Panc1 (cell line): Measurements from ENCODE around the gene STK32C. TPM values are rescaled to one million over a fixed set of nuclear protein-coding genes. Genes with fewer than 3 reads are reported as not detected.

Experiments
- ATAC-seq: fragments of 200-7000 bp; cut with Tn5 transposase; 2 replicates; pipeline ENCODE4 v1.9.1; 2020; ENCODE audit warnings: mild to moderate bottlenecking, moderate library complexity
- BruUV-seq: library from RNA; stranded (reverse); fragments of 400-500 nt; replicated peaks from 2 replicates; lab custom pipeline; 2021; lab: Mats Ljungman, UMichigan
- CTCF ChIA-PET: fragments of 300-600 bp; sonication (Branson Sonifier 250); formaldehyde crosslinking; loops from one replicate; lab custom pipeline; 2022; ENCODE audit warnings: antibody characterized with exemption; lab: Charles Lee
- POLR2A ChIA-PET: fragments of 300-600 bp; sonication (Branson Sonifier 250); formaldehyde crosslinking; loops from one replicate; lab custom pipeline; 2022; ENCODE audit warnings: antibody characterized with exemption; lab: Charles Lee
- DNase-seq: peaks from one replicate; pipeline ENCODE4 v3.0.0-alpha.2; 2010; ENCODE audit warnings: low read depth, low spot score
- H3K27ac ChIP-seq: 2 replicates; pipeline ENCODE4 v1.5.1; 2011; ENCODE audit warnings: mild to moderate bottlenecking, low read length, inconsistent platforms
- H3K27me3 ChIP-seq: fragments of 200-500 bp; sonication (Bioruptor generic); 2 replicates; pipeline ENCODE4 v1.6.0; 2014; ENCODE audit warnings: low read length, inconsistent platforms; ENCODE audit not compliant: control insufficient read depth, insufficient read depth
- H3K36me3 ChIP-seq: fragments of 200-500 bp; sonication (Bioruptor generic); 2 replicates; pipeline ENCODE4 v1.5.1; 2014; ENCODE audit warnings: inconsistent platforms, mild to moderate bottlenecking, low read length, moderate library complexity; ENCODE audit not compliant: control insufficient read depth, insufficient read depth
- H3K4me1 ChIP-seq: 2 replicates; pipeline ENCODE4 v1.5.1; 2011; ENCODE audit warnings: inconsistent platforms, mild to moderate bottlenecking, low read length, moderate library complexity; ENCODE audit not compliant: control insufficient read depth, insufficient read depth
- H3K4me3 ChIP-seq, 2 experiments: 2 replicates each; pipeline ENCODE4 v1.5.1; 2011 to 2012; ENCODE audit warnings: low read depth in 2 of 2, low read length in 2 of 2, mild to moderate bottlenecking in 2 of 2, inconsistent platforms in 1 of 2, moderate library complexity in 1 of 2
- H3K9me3 ChIP-seq: fragments of 200-500 bp; sonication (Bioruptor generic); 2 replicates; pipeline ENCODE4 v1.5.1; 2014; ENCODE audit warnings: low read depth, mild to moderate bottlenecking, inconsistent platforms, low read length, moderate library complexity; ENCODE audit not compliant: control insufficient read depth, insufficient read depth
- CTCF ChIP-seq: fragments of 450-650 bp; IDR thresholded peaks from 2 replicates; pipeline ENCODE4 v1.5.1; 2017; ENCODE audit warnings: mild to moderate bottlenecking
- POLR2AphosphoS5 ChIP-seq: IDR thresholded peaks from 2 replicates; pipeline ENCODE4 v1.6.1; 2012; ENCODE audit warnings: mild to moderate bottlenecking, low read depth, low read length, moderate library complexity
- REST ChIP-seq, 2 experiments: IDR thresholded peaks; 2 replicates each; pipeline ENCODE4 v1.6.1; 2011 to 2012; ENCODE audit warnings: low read depth in 2 of 2, control low read depth in 1 of 2, low read length in 1 of 2, mild to moderate bottlenecking in 1 of 2, moderate library complexity in 1 of 2; ENCODE audit not compliant: insufficient read depth in 1 of 2
- SIN3A ChIP-seq: IDR thresholded peaks from 2 replicates; pipeline ENCODE4 v1.6.1; 2012; ENCODE audit warnings: low read depth, mild to moderate bottlenecking, low read length, moderate library complexity, borderline replicate concordance; ENCODE audit not compliant: insufficient read depth
- TCF7L2 ChIP-seq: IDR thresholded peaks from 2 replicates; pipeline ENCODE4 v1.6.1; 2011; ENCODE audit warnings: mild to moderate bottlenecking, low read depth, low read length, inconsistent platforms
- in situ Hi-C: cut with HindIII; loops from 2 replicates; pipeline ENCODE4 v1.10.0; 2016; ENCODE audit warnings: low sequenced_read_pairs, low pct_unique_long_range_greater_than_20kb
- intact Hi-C: fragments of 100-400 bp; cut with micrococcal nuclease; formaldehyde crosslinking; loops from one replicate; pipeline ENCODE4 v1.10.0; 2022; ENCODE audit not compliant: unreplicated experiment
- total RNA-seq: library from RNA; stranded (reverse); gene quantifications from one replicate; pipeline ENCODE4 v1.2.1, GENCODE V29; 2021; ENCODE audit not compliant: unreplicated experiment

Gene STK32C
- total RNA-seq, 1 experiment from 2014 or later = 53.7 TPM

- no peak overlapping the region for H3K27ac ChIP-seq
- CTCF ChIA-PET = no interaction called here
- in situ Hi-C loops = no loop called here
Observed at GRCh38 chr10:132291826-132292225, 15.9 kb downstream of the STK32C start.

GRCh38 chr10:132290631-132291030, 17.1 kb downstream of the STK32C start:
- intact Hi-C loops = no loop called here
- H3K4me1 ChIP-seq = no peaks in the 10 kb centered on the region
- no peak overlapping the region for H3K27ac ChIP-seq
- no peak for DNase-seq
- no TSS peak for BruUV-seq
- ChIA-PET CTCF (no interaction called here), POLR2A (no interaction called here)
- no peak for ATAC-seq
- TF ChIP-seq CTCF (no peak), REST (IDR thresholded peaks at IDR 0.05; ENCODE audit: insufficient read depth in 1 of 2, low read depth in 2 of 2, low read length in 1 of 2) (no peak), SIN3A (no peak), TCF7L2 (no peak)
- peaks cover 5% of the 10 kb centered on the region; the same call in 1 of the 2 replicates for H3K9me3 ChIP-seq
- in situ Hi-C loops = no loop called here
- no peaks in the 10 kb centered on the region for H3K36me3 ChIP-seq
- no peak overlapping the region for H3K4me3 ChIP-seq
- no peaks in the 10 kb centered on the region; the same call in 1 of the 2 replicates for H3K27me3 ChIP-seq

More at GRCh38 chr10:132291826-132292225, 15.9 kb downstream of the STK32C start:
- ATAC-seq = no peak
- H3K9me3 ChIP-seq = peaks cover 5% of the 10 kb centered on the region; the same call in 1 of the 2 replicates
- no peak for DNase-seq
- POLR2A ChIA-PET = no interaction called here
- H3K36me3 ChIP-seq = no peaks in the 10 kb centered on the region
- no TSS peak for BruUV-seq
- H3K27me3 ChIP-seq = no peaks in the 10 kb centered on the region; the same call in 1 of the 2 replicates
- no peaks in the 10 kb centered on the region; the same call in 1 of the 2 replicates for H3K4me1 ChIP-seq
- intact Hi-C loops = no loop called here
- no peak for TF ChIP-seq REST (IDR thresholded peaks at IDR 0.05; ENCODE audit: insufficient read depth in 1 of 2, low read depth in 2 of 2, low read length in 1 of 2)
- TF ChIP-seq CTCF = no peak
- TF ChIP-seq SIN3A = no peak
- TF ChIP-seq POLR2AphosphoS5 = no peak
- no peak for TF ChIP-seq TCF7L2
- H3K4me3 ChIP-seq = no peak overlapping the region
